ENCODE measurements around the gene ATP6V0D1. TPM values are rescaled to one million over a fixed set of nuclear protein-coding genes. Genes with fewer than 3 reads are reported as not detected.

ATP6V0D1 gene
- total RNA-seq, 1 experiment from 2014 or later, result 43.0 TPM

GRCh38 chr16:67460961-67461360 lies 20.0 kb downstream of the ATP6V0D1 start:
- H2BK120ac ChIP-seq (ENCODE audit: low read depth, low read length, poor library complexity, severe bottlenecking), result no peak overlapping the region
- H3K56ac ChIP-seq (ENCODE audit: insufficient read length, low read depth, low read length), result no peak overlapping the region
- H4K8ac ChIP-seq (replicated peaks; ENCODE audit: insufficient read length, low read depth, low read length), result no peak overlapping the region
- no peak for DNase-seq
- no peak overlapping the region for H4K5ac ChIP-seq (ENCODE audit: insufficient read length, low read depth, low read length)
- no peak overlapping the region for H2BK20ac ChIP-seq (ENCODE audit: low read depth, low read length, poor library complexity, severe bottlenecking)
- no CpG with 5 or more reads among the region's 2 CpGs for WGBS (ENCODE audit: extremely low coverage, insufficient read length, low lambda C conversion rate)
- no peak overlapping the region for H3T11ph ChIP-seq (ENCODE audit: low read length)
- H4K91ac ChIP-seq (ENCODE audit: insufficient read length, low read depth, low read length), result no peak overlapping the region
- H3K27ac ChIP-seq (ENCODE audit: insufficient read length, low read depth, low read length), result no peak overlapping the region
- H3K27me3 ChIP-seq (ENCODE audit: insufficient read depth, low read length), result no peaks in the 10 kb centered on the region
- no peak overlapping the region for H2BK15ac ChIP-seq (ENCODE audit: low read depth, low read length)
- TF ChIP-seq, protein P1, sequence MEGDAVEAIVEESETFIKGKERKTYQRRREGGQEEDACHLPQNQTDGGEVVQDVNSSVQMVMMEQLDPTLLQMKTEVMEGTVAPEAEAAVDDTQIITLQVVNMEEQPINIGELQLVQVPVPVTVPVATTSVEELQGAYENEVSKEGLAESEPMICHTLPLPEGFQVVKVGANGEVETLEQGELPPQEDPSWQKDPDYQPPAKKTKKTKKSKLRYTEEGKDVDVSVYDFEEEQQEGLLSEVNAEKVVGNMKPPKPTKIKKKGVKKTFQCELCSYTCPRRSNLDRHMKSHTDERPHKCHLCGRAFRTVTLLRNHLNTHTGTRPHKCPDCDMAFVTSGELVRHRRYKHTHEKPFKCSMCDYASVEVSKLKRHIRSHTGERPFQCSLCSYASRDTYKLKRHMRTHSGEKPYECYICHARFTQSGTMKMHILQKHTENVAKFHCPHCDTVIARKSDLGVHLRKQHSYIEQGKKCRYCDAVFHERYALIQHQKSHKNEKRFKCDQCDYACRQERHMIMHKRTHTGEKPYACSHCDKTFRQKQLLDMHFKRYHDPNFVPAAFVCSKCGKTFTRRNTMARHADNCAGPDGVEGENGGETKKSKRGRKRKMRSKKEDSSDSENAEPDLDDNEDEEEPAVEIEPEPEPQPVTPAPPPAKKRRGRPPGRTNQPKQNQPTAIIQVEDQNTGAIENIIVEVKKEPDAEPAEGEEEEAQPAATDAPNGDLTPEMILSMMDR (conservative IDR thresholded peaks at IDR 0.05), result no peak
- no peak overlapping the region for H2AK5ac ChIP-seq (ENCODE audit: insufficient read length, low read length)
- Mint-ChIP-seq H3K27ac (peak overlapping the region in 1 of 3 experiments; percentile 80; a peak in 1 of 7 replicates), H3K9me3 (no peaks in the 10 kb centered on the region), H3K36me3 (ENCODE audit: insufficient read depth in 1 of 3, low read depth in 3 of 3) (no peaks in the 10 kb centered on the region), H3K27me3 (ENCODE audit: low read depth) (no peaks in the 10 kb centered on the region), H3K4me3 (no peak overlapping the region), H3K4me1 (peaks cover 4 to 7% of the 10 kb centered on the region in 2 experiments)
- H3K9ac ChIP-seq (ENCODE audit: extremely low read depth, insufficient read length, low read length), result no peak overlapping the region
- no peaks in the 10 kb centered on the region for H3K23me2 ChIP-seq (ENCODE audit: insufficient read length, low read depth, low read length, poor library complexity, severe bottlenecking)
- no peak overlapping the region for H2BK12ac ChIP-seq (ENCODE audit: insufficient read length, low read depth, low read length)
- no peaks in the 10 kb centered on the region for H3K9me3 ChIP-seq (ENCODE audit: control insufficient read depth, low read depth, low read length)
- H3K14ac ChIP-seq (ENCODE audit: insufficient read depth, low read length), result no peak overlapping the region
- no peak overlapping the region for H3K4me2 ChIP-seq (ENCODE audit: insufficient read depth, insufficient read length, low read length)
- H3K79me1 ChIP-seq (ENCODE audit: insufficient read depth, low read depth, low read length, poor library complexity, severe bottlenecking), result no peaks in the 10 kb centered on the region
- no peaks in the 10 kb centered on the region for H4K20me1 ChIP-seq (ENCODE audit: control insufficient read depth, insufficient read depth, insufficient read length)
- H2BK5ac ChIP-seq (ENCODE audit: insufficient read length, low read length), result no peak overlapping the region
- no peak overlapping the region for H2AFZ ChIP-seq (ENCODE audit: low read length)
- no peak overlapping the region for H3K18ac ChIP-seq (ENCODE audit: insufficient read length, low read depth, low read length)
- H3K79me2 ChIP-seq (ENCODE audit: insufficient read depth, low read length), result no peaks in the 10 kb centered on the region
- H3K23ac ChIP-seq (ENCODE audit: insufficient read length, low read depth, low read length), result no peak overlapping the region
- no peaks in the 10 kb centered on the region for H3K4me1 ChIP-seq (ENCODE audit: insufficient read depth, low read length)
- H3K4ac ChIP-seq (ENCODE audit: low read depth, low read length), result no peak overlapping the region

All from H9 (cell line).